PFSK-1 (cell line): ENCODE results near the gene TMEM170B.

ENCODE experiments used
- FOXP2 ChIP-seq: optimal IDR thresholded peaks from 2 replicates; pipeline ENCODE3; 2011; ENCODE audit warnings: borderline replicate concordance, control low read depth, inconsistent platforms; ENCODE audit not compliant: insufficient read depth; ENCODE audit errors: extremely low read length, extremely low read depth
- POLR2AphosphoS5 ChIP-seq: IDR thresholded peaks from 2 replicates; pipeline ENCODE4 v1.6.1; 2012; ENCODE audit warnings: low read depth, mild to moderate bottlenecking, control low read depth, low read length, moderate library complexity
- SIN3A ChIP-seq: IDR thresholded peaks from 2 replicates; pipeline ENCODE4 v1.6.1; 2012; ENCODE audit warnings: mild to moderate bottlenecking, low read length, moderate library complexity, borderline replicate concordance; ENCODE audit not compliant: insufficient read depth
- TAF1 ChIP-seq: IDR thresholded peaks from 2 replicates; pipeline ENCODE4 v1.6.1; 2012; ENCODE audit warnings: low read length, control low read depth, borderline replicate concordance; ENCODE audit not compliant: insufficient read depth
- TF ChIP-seq, protein P1 (sequence below), 2 experiments: IDR thresholded peaks; 2 replicates each; pipeline versions ENCODE4 v1.6.1 to v1.8.0; 2011 to 2012; ENCODE audit warnings: low read depth in 2 of 2, low read length in 2 of 2, control low read depth in 1 of 2, inconsistent platforms in 1 of 2, mild to moderate bottlenecking in 1 of 2, moderate library complexity in 1 of 2; ENCODE audit not compliant: insufficient read depth in 1 of 2

TMEM170B gene

GRCh38 chr6:11515763-11516162 is 21.8 kb upstream of the TMEM170B start:
- TF ChIP-seq, protein P1, sequence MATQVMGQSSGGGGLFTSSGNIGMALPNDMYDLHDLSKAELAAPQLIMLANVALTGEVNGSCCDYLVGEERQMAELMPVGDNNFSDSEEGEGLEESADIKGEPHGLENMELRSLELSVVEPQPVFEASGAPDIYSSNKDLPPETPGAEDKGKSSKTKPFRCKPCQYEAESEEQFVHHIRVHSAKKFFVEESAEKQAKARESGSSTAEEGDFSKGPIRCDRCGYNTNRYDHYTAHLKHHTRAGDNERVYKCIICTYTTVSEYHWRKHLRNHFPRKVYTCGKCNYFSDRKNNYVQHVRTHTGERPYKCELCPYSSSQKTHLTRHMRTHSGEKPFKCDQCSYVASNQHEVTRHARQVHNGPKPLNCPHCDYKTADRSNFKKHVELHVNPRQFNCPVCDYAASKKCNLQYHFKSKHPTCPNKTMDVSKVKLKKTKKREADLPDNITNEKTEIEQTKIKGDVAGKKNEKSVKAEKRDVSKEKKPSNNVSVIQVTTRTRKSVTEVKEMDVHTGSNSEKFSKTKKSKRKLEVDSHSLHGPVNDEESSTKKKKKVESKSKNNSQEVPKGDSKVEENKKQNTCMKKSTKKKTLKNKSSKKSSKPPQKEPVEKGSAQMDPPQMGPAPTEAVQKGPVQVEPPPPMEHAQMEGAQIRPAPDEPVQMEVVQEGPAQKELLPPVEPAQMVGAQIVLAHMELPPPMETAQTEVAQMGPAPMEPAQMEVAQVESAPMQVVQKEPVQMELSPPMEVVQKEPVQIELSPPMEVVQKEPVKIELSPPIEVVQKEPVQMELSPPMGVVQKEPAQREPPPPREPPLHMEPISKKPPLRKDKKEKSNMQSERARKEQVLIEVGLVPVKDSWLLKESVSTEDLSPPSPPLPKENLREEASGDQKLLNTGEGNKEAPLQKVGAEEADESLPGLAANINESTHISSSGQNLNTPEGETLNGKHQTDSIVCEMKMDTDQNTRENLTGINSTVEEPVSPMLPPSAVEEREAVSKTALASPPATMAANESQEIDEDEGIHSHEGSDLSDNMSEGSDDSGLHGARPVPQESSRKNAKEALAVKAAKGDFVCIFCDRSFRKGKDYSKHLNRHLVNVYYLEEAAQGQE (IDR thresholded peaks at IDR 0.05; ENCODE audit: insufficient read depth in 1 of 2, low read depth in 2 of 2, low read length in 2 of 2) = no peak
- TF ChIP-seq TAF1 (no peak), SIN3A (no peak), FOXP2 (no peak), POLR2AphosphoS5 (no peak)

GRCh38 chr6:11522812-11523605 is 14.5 kb upstream of the TMEM170B start:
- TF ChIP-seq POLR2AphosphoS5 = no peak
- no peak for TF ChIP-seq FOXP2

- TF ChIP-seq FOXP2 (no peak), SIN3A (no peak)
Measured at GRCh38 chr6:11525468-11526155, 11.9 kb upstream of the TMEM170B start.

- no peak for TF ChIP-seq TAF1
- TF ChIP-seq, protein P1 (IDR thresholded peaks at IDR 0.05; ENCODE audit: insufficient read depth in 1 of 2, low read depth in 2 of 2, low read length in 2 of 2) = no peak
- TF ChIP-seq FOXP2 = no peak
- no peak for TF ChIP-seq POLR2AphosphoS5
- TF ChIP-seq SIN3A = no peak
Measured at GRCh38 chr6:11526156-11526505, 11.4 kb upstream of the TMEM170B start.

- TF ChIP-seq, protein P1 (IDR thresholded peaks at IDR 0.05; ENCODE audit: insufficient read depth in 1 of 2, low read depth in 2 of 2, low read length in 2 of 2) = no peak
- TF ChIP-seq FOXP2 (no peak), POLR2AphosphoS5 (no peak), TAF1 (no peak), SIN3A (no peak)
Measured at GRCh38 chr6:11527274-11527870, 10.2 kb upstream of the TMEM170B start.

DNA sequence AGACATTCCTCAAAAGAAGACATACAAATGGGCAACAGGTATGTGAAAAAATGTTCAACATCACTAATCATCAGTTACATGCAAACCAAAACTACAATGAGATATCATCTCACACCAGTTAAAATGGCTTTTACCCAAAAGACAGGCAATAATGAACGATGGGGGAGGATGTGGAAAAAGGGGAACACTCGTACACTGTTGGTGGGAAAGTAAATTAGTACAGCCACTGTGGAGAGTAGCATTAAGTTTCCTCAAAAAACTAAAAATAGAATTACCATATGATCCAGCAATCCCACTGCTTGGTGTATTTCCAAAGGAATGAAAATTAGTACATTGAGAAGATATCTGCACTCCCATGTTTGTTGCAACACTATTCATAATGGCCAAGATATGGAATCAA is 8.6 kb upstream of the TMEM170B start:
- TF ChIP-seq SIN3A = no peak
- no peak for TF ChIP-seq TAF1
- no peak for TF ChIP-seq POLR2AphosphoS5
- no peak for TF ChIP-seq FOXP2
- TF ChIP-seq, protein P1 (IDR thresholded peaks at IDR 0.05; ENCODE audit: insufficient read depth in 1 of 2, low read depth in 2 of 2, low read length in 2 of 2) = no peak
